ENCODE data around the gene NUCB1. TPM values are rescaled to one million over a fixed set of nuclear protein-coding genes. Genes with fewer than 3 reads are reported as not detected.

The NUCB1 gene
- total and polyA plus RNA-seq, 8 donors, result 68.9 to 503 (median 123) TPM

DNA sequence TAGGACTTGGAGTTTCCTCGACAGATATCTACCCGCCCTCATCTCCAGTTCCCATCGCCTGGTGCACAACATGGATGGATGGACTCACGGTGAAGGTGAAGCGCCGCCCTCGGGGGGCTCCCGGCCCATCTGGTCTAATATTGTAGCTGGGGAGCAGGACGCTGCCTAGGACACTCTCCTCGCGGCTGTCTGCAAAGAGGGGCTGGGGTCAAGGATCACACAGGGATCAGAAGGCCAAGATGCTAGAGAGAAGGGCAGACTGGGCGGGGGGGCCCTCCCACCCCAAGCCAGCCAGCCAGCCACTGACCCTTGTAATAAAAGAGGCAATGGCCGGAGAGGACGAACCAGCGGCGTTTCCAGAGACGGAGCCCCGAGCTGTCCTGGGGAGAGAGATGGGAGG is 38.8 kb upstream of the NUCB1 start:
- Histone ChIP-seq H3K9me3 (no peaks in the 10 kb centered on the region), H3K27me3 (no peaks in the 10 kb centered on the region), H3K4me1 (peaks cover 0 to 7% (median 3%) of the 10 kb centered on the region in 4 donors), H3K36me3 (peaks cover 4 to 45% (median 15%) of the 10 kb centered on the region in 4 donors), H3K27ac (no peak overlapping the region), H3K4me3 (no peak overlapping the region)
- DNase-seq, result no peak
- TF ChIP-seq POLR2A (IDR thresholded peaks at IDR 0.05) (no peak), POLR2AphosphoS5 (IDR thresholded peaks at IDR 0.05) (no peak), EP300 (IDR thresholded peaks at IDR 0.05) (no peak), CTCF (IDR thresholded peaks at IDR 0.05) (no peak)
- intact Hi-C loops (cut with DNase I; ENCODE audit: low total_unique reads), result no loop called here
- 88 to 94% (median 92%) methylated on average over 13 to 18 of the region's 18 CpGs for WGBS, 5 donors

DNA sequence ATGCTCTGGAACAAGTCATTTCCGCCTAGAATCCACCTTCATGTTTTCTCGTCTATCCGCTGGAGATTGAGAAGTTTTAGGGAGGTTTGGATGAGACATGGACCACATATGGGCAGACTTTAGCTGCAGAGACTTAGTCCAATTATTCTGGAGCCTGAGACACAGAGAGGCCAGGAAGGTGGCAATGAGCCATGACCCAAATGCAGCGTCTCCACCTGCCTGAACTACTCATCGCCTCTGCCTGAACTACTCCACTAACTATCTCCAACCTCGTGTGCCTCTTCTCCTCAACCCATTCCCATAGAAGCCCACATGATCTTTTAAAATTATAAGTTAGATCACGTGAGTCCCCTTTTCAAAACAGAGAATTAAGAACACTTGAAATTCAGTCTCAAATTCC is 37.3 kb upstream of the NUCB1 start:
- no peak for TF ChIP-seq POLR2AphosphoS5 (IDR thresholded peaks at IDR 0.05)
- no peak for TF ChIP-seq POLR2A (IDR thresholded peaks at IDR 0.05)
- no peak for TF ChIP-seq CTCF (IDR thresholded peaks at IDR 0.05)
- no peak for TF ChIP-seq EP300 (IDR thresholded peaks at IDR 0.05)
- no peak for DNase-seq
- Histone ChIP-seq H3K27me3 (no peaks in the 10 kb centered on the region), H3K27ac (no peak overlapping the region), H3K4me1 (peaks cover 9 to 21% (median 15%) of the 10 kb centered on the region in 4 donors), H3K9me3 (no peaks in the 10 kb centered on the region), H3K4me3 (no peak overlapping the region), H3K36me3 (peaks cover 4 to 40% (median 15%) of the 10 kb centered on the region in 4 donors)
- intact Hi-C loops (cut with DNase I; ENCODE audit: low total_unique reads), result no loop called here
- WGBS, 5 donors, result 79 to 86% (median 85%) methylated on average over 7 of the region's 7 CpGs

- peak overlapping the region in 4 of 5 donors; percentile 81 to 89 (median 84) for H3K27ac ChIP-seq
- peak in 1 of 2 donors; percentile 26 for DNase-seq
- intact Hi-C loops (cut with DNase I; ENCODE audit: low total_unique reads), result no loop called here
- H3K27me3 ChIP-seq, result no peaks in the 10 kb centered on the region
- H3K36me3 ChIP-seq, result peaks cover 0 to 12% (median 0%) of the 10 kb centered on the region in 4 donors
- 64 to 78% (median 65%) methylated on average over 4 to 6 of the region's 6 CpGs for WGBS, 5 donors
- H3K4me1 ChIP-seq, result peaks cover 20 to 36% (median 26%) of the 10 kb centered on the region in 4 donors
- no peaks in the 10 kb centered on the region for H3K9me3 ChIP-seq
- TF ChIP-seq POLR2A (IDR thresholded peaks at IDR 0.05), result no peak
- no peak for TF ChIP-seq POLR2AphosphoS5 (IDR thresholded peaks at IDR 0.05)
- no peak for TF ChIP-seq CTCF (IDR thresholded peaks at IDR 0.05)
- no peak for TF ChIP-seq EP300 (IDR thresholded peaks at IDR 0.05)
- peak overlapping the region in 1 of 4 donors; percentile 47 for H3K4me3 ChIP-seq
Measured at GRCh38 chr19:48866692-48867091, 33.4 kb upstream of the NUCB1 start.

- H3K27me3 ChIP-seq, result no peaks in the 10 kb centered on the region
- peak overlapping the region; percentile 21 to 47 (median 44) for H3K4me3 ChIP-seq
- peaks cover 0 to 12% (median 0%) of the 10 kb centered on the region in 4 donors for H3K36me3 ChIP-seq
- H3K9me3 ChIP-seq, result no peaks in the 10 kb centered on the region
- H3K4me1 ChIP-seq, result peaks cover 24 to 40% (median 29%) of the 10 kb centered on the region in 4 donors
- intact Hi-C loops (cut with DNase I; ENCODE audit: low total_unique reads), result no loop called here
- peak overlapping the region in 4 of 5 donors; percentile 81 to 89 (median 84) for H3K27ac ChIP-seq
- DNase-seq, result peak in 1 of 2 donors; percentile 76
- WGBS, 5 donors, result 27 to 46% (median 45%) methylated on average over 9 to 14 of the region's 14 CpGs
- TF ChIP-seq POLR2A (IDR thresholded peaks at IDR 0.05) (no peak), POLR2AphosphoS5 (IDR thresholded peaks at IDR 0.05) (no peak), EP300 (IDR thresholded peaks at IDR 0.05) (no peak), CTCF (IDR thresholded peaks at IDR 0.05) (no peak)
Measured at GRCh38 chr19:48867123-48867745, 32.9 kb upstream of the NUCB1 start.

All from stomach (tissue), 9 donors.